HepG2 (cell line): ENCODE measurements around the gene PGAP3. TPM values are rescaled to one million over a fixed set of nuclear protein-coding genes. Genes with fewer than 3 reads are reported as not detected.

Experiments used
- ATAC-seq: fragments of 200-7000 bp; cut with Tn5 transposase; 3 replicates; pipeline ENCODE4 v1.9.1; 2020; ENCODE audit warnings: mild to moderate bottlenecking, moderate library complexity
- BruUV-seq: library from RNA; stranded (reverse); fragments of 400-500 nt; replicated peaks from 2 replicates; lab custom pipeline; 2021; lab: Mats Ljungman, UMichigan
- CTCF ChIA-PET: fragments of 300-600 bp; formaldehyde crosslinking; extraction: SDS; loops from one replicate; lab custom pipeline; 2021; ENCODE audit warnings: low total read pairs, inconsistent platforms, low intra/inter-chr PET ratio; lab: Yijun Ruan, JAX
- POLR2A ChIA-PET: fragments of 350-600 bp; sonication (Branson Sonifier 250); formaldehyde crosslinking; loops from one replicate; lab custom pipeline; 2020; ENCODE audit warnings: antibody characterized with exemption, inconsistent platforms; lab: Yijun Ruan, JAX
- DNase-seq: peaks from one replicate; pipeline ENCODE4 v3.0.0-alpha.2; 2015; ENCODE audit warnings: low spot score
- FAIRE-seq: peaks from 3 replicates; lab custom pipeline; 2011; peaks lifted over from hg19 to GRCh38; lab: Jason Lieb, UNC
- H2AFZ ChIP-seq: one replicate; pipeline ENCODE4 v1.6.1; 2011; ENCODE audit warnings: low read length, inconsistent platforms
- H3K27ac ChIP-seq: fragments of 300-600 bp; 3 replicates; pipeline ENCODE4 v1.8.0; 2011; ENCODE audit warnings: mixed run types, mild to moderate bottlenecking, mixed read lengths, low read length, inconsistent platforms; ENCODE audit not compliant: insufficient read depth; ENCODE audit errors: extremely low read length
- H3K27me3 ChIP-seq, 2 experiments: fragments of 200-600 bp in 1 of 2; 2 replicates in 1 of 2; 3 replicates in 1 of 2; pipeline versions ENCODE4 v1.6.0 to v1.8.0; 2011; ENCODE audit warnings: low read length in 2 of 2, mild to moderate bottlenecking in 2 of 2, moderate library complexity in 2 of 2, inconsistent platforms in 1 of 2; ENCODE audit not compliant: insufficient read depth in 2 of 2, control insufficient read depth in 1 of 2
- H3K36me3 ChIP-seq, 2 experiments: fragments of 200-600 bp in 1 of 2; replicated peaks in 1 of 2; 2 replicates in 1 of 2; 3 replicates in 1 of 2; pipeline versions ENCODE4 v1.5.1 to v1.8.0; 2011; ENCODE audit warnings: low read length in 2 of 2, inconsistent platforms in 1 of 2; ENCODE audit not compliant: insufficient read depth in 2 of 2, control insufficient read depth in 1 of 2
- H3K4me1 ChIP-seq: 2 replicates; pipeline ENCODE4 v1.5.1; 2012; ENCODE audit warnings: low read length, inconsistent platforms; ENCODE audit not compliant: insufficient read depth
- H3K4me2 ChIP-seq: 2 replicates; pipeline ENCODE4 v1.6.0; 2011; ENCODE audit warnings: low read depth, low read length, inconsistent platforms
- H3K4me3 ChIP-seq, 3 experiments: fragments of 200-600 bp in 1 of 3; sonication (generic), shearing (Covaris generic) in 1 of 3; replicated peaks in 1 of 3; 2 replicates each; pipeline ENCODE4 v1.5.1; 2011 to 2016; ENCODE audit warnings: low read length in 3 of 3, inconsistent platforms in 2 of 3, low read depth in 2 of 3, mild to moderate bottlenecking in 2 of 3, control low read depth in 1 of 3, mixed read lengths in 1 of 3; ENCODE audit not compliant: insufficient read depth in 1 of 3
- H3K79me2 ChIP-seq: one replicate; pipeline ENCODE4 v1.6.1; 2011; ENCODE audit warnings: low read length, inconsistent platforms; ENCODE audit not compliant: insufficient read depth
- H3K9ac ChIP-seq: 2 replicates; pipeline ENCODE4 v1.6.0; 2011; ENCODE audit warnings: mild to moderate bottlenecking, low read depth, low read length, inconsistent platforms; ENCODE audit not compliant: insufficient read depth
- H3K9me3 ChIP-seq: 2 replicates; pipeline ENCODE4 v1.5.1; 2012; ENCODE audit warnings: mild to moderate bottlenecking, low read length
- H4K20me1 ChIP-seq: 2 replicates; pipeline ENCODE4 v1.6.0; 2011; ENCODE audit warnings: inconsistent platforms, mild to moderate bottlenecking, low read length, moderate library complexity; ENCODE audit not compliant: insufficient read depth
- IKZF5 ChIP-seq: IDR thresholded peaks from 2 replicates; pipeline ENCODE4 v1.6.1; 2018; ENCODE audit warnings: missing genetic modification reagents, mild to moderate bottlenecking, missing compliant biosample characterization
- LCORL ChIP-seq, 2 experiments: fragments of 450-650 bp in 1 of 2; sonication (generic) in 1 of 2; formaldehyde crosslinking in 1 of 2; IDR thresholded peaks; 2 replicates each; pipeline versions ENCODE4 v1.5.0 to v1.6.1; 2017 to 2020; ENCODE audit warnings: antibody characterized with exemption in 1 of 2, missing genetic modification reagents in 1 of 2
- WGBS: methylation state at CpG from one replicate; pipeline ENCODE4 v1.1.6; 2017; ENCODE audit warnings: low lambda C conversion rate; 5-methylcytosine and 5-hydroxymethylcytosine counted together
- in situ Hi-C: cut with HindIII; loops from 2 replicates; pipeline ENCODE4 v1.10.0; 2017; ENCODE audit warnings: low pct_unique_long_range_greater_than_20kb; ENCODE audit not compliant: extremely low pct_ligation_motif_present
- intact Hi-C: fragments of 100-400 bp; cut with micrococcal nuclease; formaldehyde crosslinking; loops from one replicate; pipeline ENCODE4 v1.10.0; 2022; ENCODE audit not compliant: unreplicated experiment
- polyA plus RNA-seq, 8 experiments: library from polyadenylated mRNA; depleted of rRNA in 3 of 8; stranded (reverse) in 7 of 8; unstranded in 1 of 8; fragments of >200 nt; fragmentation: Illumina TruSeq in 4 of 8; extraction: Trizol in 4 of 8; gene quantifications; 2 replicates each; pipeline versions ENCODE4 v1.2.1 to v1.2.3, GENCODE V29; 2011 to 2016; ENCODE audit warnings: low read depth in 4 of 8, missing spikeins in 1 of 8, mixed read lengths in 1 of 8; ENCODE audit not compliant: insufficient read depth in 1 of 8
- total RNA-seq, 5 experiments: library from RNA; depleted of rRNA; stranded (reverse); fragments of >200 nt; fragmentation: Illumina TruSeq; extraction: Trizol; gene quantifications; 2 replicates each; pipeline ENCODE4 v1.2.3, GENCODE V29; 2016; ENCODE audit warnings: low read depth in 1 of 5

The PGAP3 gene
- total and polyA plus RNA-seq, 2 of the 13 experiments (the other 11 are each of a cell fraction or from before 2014, with no cell fraction given): 11.9 to 14.6 TPM

GRCh38 chr17:39638317-39638716 lies 49.5 kb downstream of the PGAP3 start:
- CTCF ChIA-PET: interaction anchor here (5.6 kb wide), 1 partner anchor 15 kb away, joined by 70 read pairs; no protein-coding TSS in a partner anchor
- intact Hi-C loops: no loop called here
- H3K79me2 ChIP-seq: peaks cover 53% of the 10 kb centered on the region

More at GRCh38 chr17:39638317-39638716, 49.5 kb downstream of the PGAP3 start:
- H3K27me3 ChIP-seq: peaks cover 0 to 4% of the 10 kb centered on the region in 2 experiments; a peak in 2 of 5 replicates
- H3K36me3 ChIP-seq: peaks cover 0 to 2% of the 10 kb centered on the region in 2 experiments; a peak in 2 of 5 replicates
- no peak for TF ChIP-seq LCORL (IDR thresholded peaks at IDR 0.05)
- TF ChIP-seq LCORL (CRISPR knock-in tag; IDR thresholded peaks at IDR 0.05): no peak
- 0 out of 2 replicates have a peak, but pooled peaks have one; percentile 5 for TF ChIP-seq IKZF5 (CRISPR knock-in tag)
- TF ChIP-seq, all 625 proteins: peak for 1
- Histone ChIP-seq H3K9ac (peak overlapping the region; percentile 89; the same call in 1 of the 2 replicates), H3K9me3 (no peaks in the 10 kb centered on the region), H3K27ac (no peak overlapping the region), H3K4me3 (peak overlapping the region; percentile 87 to 94 (median 88)), H3K4me2 (peak overlapping the region; percentile 99), H3K4me1 (peaks cover 78% of the 10 kb centered on the region), H2AFZ (no peak overlapping the region), H4K20me1 (0 out of 2 replicates have a peak, but pooled peaks cover 3% of the 10 kb centered on the region)
- no TSS peak for BruUV-seq
- POLR2A ChIA-PET: interaction anchor here (1.0 to 1.3 kb wide), 5 partner anchors 13 to 57 kb away, joined by 4 to 9 read pairs (median 7); no protein-coding TSS in a partner anchor
- in situ Hi-C loops: no loop called here
- ATAC-seq: no peak
- no peak for DNase-seq
- 92% methylated on average over 7 of the region's 7 CpGs for WGBS
- FAIRE-seq: no peak
